ENCODE measurements around the gene MALSU1.

GRCh38 chr7:23249486-23249885, 49.7 kb upstream of the MALSU1 start:
- TF ChIP-seq CTCF (IDR thresholded peaks at IDR 0.05) (no peak), POLR2A (IDR thresholded peaks at IDR 0.05) (no peak)

All from body of pancreas (tissue), 4 donors.